B cell (primary cell): Measurements from ENCODE around the gene EFCAB14.

ENCODE experiments used
- CTCF ChIP-seq: fragments of 200-600 bp; IDR thresholded peaks from one replicate; pipeline ENCODE4 v1.8.0; 2022; ENCODE audit warnings: antibody characterized with exemption, mild to moderate bottlenecking
- EZH2 ChIP-seq: IDR thresholded peaks from 2 replicates; pipeline ENCODE4 v1.6.1; 2012; ENCODE audit warnings: borderline replicate concordance, low read depth, mild to moderate bottlenecking, moderate library complexity, low read length; ENCODE audit not compliant: insufficient read depth, poor library complexity, severe bottlenecking

GRCh38 chr1:46755121-46755520 is 36.2 kb upstream of the EFCAB14 start:
- no peak for TF ChIP-seq CTCF
- TF ChIP-seq EZH2, result no peak
